Stimulated activated CD4-positive, alpha-beta T cell treated with anti-CD3 and anti-CD28 coated beads, Interleukin-2, amount 100 ng/mL, for 24 hours (primary cell): Measurements from ENCODE around the gene TBCE.
A peak's percentile ranks its signal among the peaks of the same experiment; 100 is the strongest.
"Not testable (repeated sequence)": the region's sequence is repeated elsewhere in the genome, so short reads cannot be mapped to it uniquely, and the experiment has no call there.

Experiments
- DNase-seq, 2 donors: peaks; one replicate each; pipeline ENCODE4 v3.0.0-alpha.2; 2020

Gene TBCE

GRCh38 chr1:235351898-235352297 lies 15.3 kb upstream of the TBCE start:
- DNase-seq, result no peak

GRCh38 chr1:235357485-235358373 lies 9.5 kb upstream of the TBCE start:
- no peak for DNase-seq

- no peak for DNase-seq
Observed at GRCh38 chr1:235358899-235359298, 8.3 kb upstream of the TBCE start.

DNA sequence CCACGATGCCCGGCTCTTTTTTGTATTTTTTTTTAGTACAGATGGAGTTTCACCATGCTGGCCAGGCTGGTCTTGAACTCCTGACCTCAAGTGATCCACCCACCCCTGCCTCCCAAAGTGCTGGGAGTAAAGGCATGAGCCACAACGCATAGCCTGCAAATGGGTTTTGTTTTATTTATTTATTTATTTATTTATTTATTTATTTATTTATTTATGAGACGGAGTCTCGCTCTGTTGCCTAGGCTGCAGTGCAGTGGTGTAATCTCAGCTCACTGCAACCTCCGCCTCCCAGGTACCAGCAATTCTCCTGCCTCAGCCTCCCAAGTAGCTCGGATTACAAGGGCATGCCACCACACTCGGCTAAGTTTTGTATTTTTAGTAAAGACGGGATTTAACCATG lies 3.0 kb upstream of the TBCE start:
- DNase-seq, result not testable (repeated sequence)

DNA sequence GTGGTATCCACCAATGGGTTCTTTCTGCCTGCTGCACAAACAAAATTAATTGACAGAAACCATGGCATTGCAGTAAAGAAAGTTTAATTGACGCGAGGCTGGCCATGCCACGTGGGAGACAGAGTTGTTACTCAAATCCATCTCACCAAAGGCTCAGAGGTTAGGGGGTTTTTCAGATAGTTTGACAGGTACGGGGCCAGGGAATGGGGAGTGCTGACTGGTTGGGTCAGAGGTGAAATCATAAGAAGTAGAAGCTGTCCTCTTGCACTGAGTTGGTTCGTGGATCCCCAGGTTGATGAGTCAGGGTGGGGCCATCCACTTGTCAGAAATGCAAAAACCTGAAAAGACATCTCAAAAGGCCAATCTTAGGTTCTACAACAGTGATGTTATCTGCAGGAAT lies 941 bp upstream of the TBCE start:
- DNase-seq, result peak; percentile 29 to 47

GRCh38 chr1:235368428-235368827 lies 1.2 kb downstream of the TBCE start:
- DNase-seq, result no peak

GRCh38 chr1:235369802-235370201 lies 2.6 kb downstream of the TBCE start:
- no peak for DNase-seq

DNA sequence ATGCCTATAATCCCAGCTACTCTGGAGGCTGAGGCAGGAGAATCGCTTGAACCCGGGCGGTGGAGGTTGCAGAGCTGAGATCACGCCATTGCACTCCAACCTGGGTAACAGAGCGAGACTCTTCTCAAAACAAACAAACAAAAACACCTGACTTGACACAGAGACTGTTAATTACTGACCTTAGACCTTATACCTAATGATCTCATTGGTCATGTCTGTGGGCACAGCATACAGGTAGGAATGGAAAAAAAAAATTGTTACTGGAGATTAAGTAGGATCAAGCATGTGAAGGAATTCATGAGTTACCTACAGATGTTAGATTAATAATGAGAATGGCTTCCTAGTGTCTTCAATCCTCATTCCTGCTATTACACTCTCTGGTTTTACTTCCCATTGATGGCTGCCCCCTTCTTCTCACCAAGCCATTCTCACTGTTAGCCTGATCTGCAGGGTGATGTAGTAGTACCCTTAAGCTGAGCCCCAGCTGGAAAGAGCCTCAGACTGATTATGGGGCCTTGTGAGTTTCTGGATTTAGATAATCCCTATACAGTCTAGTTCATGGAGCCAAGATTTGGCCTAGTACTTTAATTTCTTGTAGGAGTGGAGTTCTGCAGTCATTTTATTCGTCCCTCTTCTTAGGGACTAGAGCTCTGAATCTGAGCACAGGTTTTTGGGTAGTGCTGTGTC lies 8.8 kb downstream of the TBCE start:
- DNase-seq, result no peak

DNA sequence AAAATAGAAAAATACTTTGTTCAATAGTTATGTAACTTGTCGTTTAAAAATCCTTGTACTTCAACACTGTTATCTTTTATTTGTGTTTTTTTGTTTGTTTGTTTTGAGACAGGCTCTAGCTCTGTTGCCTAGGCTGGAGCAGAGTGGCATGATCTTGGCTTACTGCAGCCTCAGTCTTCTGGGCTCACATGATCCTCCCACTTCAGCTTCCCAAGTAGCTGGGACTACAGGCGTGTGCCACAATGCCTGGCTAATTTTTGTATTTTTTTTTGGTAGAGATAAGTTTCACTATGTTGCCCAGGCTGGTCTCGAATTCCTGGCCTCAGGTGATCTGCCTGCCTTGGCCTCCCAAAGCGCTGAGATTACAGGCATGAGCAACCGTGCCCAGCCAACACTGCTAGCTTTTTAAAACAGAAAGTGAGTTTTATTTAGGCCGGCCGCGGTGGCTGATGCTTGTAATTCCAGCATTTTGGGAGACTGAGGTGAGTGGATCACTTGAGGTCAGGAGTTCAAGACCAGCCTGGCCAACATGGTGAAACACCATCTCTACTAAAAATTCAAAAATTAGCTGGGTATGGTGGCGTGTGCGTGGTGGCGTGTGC lies 11.0 kb downstream of the TBCE start:
- not testable (repeated sequence) for DNase-seq

GRCh38 chr1:235381955-235382739 lies 14.9 kb downstream of the TBCE start:
- DNase-seq, result not testable (repeated sequence)

- not testable (repeated sequence) for DNase-seq
Observed at GRCh38 chr1:235385633-235386032, 18.4 kb downstream of the TBCE start.

DNA sequence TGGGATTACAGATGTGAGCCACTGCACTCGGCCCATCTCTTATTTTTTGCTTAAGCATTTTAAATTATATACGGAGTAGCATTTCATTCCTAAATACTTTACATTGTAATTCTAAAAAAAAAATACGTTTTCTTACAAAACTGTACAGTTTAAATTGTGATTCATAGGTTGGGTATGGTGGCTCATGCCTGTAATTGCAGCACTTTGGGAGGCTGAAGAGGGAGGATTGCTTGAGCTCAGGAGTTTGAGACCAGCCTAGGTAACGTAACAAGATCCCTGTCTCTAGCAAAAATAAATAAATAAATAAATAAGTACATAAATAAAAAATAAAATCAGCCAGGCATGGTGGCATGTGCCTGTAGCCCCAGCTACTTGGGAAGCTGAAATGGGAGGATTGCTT lies 24.6 kb downstream of the TBCE start:
- DNase-seq, result no peak

DNA sequence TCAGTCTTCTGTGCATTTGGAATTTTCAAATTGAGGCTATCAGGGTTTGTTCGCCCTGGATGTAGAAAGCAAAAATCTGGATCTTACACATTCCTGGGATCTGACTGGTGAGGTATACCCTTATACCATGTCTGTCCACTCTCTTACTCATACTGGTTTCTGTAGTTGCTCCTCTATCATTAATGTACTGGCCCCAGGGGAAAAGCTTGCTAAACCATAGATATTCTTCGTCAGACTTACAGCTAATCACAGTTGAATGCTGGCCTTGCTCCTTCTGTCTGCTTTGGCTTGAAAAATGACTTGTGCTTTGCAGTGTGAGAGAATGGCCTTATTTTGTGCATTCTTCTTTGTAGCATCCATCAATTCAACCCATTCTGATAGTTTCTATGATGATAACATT lies 30.5 kb downstream of the TBCE start:
- DNase-seq, result no peak

DNA sequence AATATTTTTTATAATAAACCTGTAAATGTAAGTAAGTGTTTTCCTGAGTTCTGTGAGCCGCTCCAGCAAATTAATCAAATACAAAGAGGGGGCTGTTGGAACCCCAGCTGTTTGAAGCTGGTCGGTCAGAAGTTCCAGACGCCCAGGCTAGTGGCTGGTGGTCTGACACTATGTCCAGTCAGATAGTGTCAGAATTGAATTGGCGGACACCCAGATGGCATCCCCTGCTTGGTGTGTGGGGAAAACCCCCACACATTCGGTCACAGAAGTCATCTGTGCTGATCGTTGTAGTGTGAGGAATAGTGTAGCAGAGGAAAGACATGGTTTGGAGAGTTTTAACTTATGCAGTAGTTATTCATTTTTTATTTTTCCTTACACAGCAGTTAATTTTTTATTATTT lies 32.4 kb downstream of the TBCE start:
- no peak for DNase-seq

DNA sequence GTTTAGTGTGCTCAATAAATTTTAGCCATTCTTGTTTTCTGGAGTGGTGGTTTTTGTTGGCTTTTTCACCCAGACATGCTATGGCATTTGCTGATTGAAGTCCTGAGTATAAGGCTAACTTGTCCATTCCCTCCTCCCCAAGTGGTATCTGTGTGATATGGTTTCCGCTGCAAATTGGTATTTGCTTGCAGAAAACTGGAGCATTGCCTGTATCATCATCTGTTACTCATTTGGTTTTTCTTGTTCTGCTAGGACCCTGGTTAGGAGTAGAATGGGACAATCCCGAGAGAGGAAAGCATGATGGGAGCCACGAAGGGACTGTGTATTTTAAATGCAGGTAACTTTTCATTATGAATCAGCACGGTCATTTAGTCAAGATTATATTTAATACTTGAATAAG lies 34.0 kb downstream of the TBCE start:
- DNase-seq, result no peak

DNA sequence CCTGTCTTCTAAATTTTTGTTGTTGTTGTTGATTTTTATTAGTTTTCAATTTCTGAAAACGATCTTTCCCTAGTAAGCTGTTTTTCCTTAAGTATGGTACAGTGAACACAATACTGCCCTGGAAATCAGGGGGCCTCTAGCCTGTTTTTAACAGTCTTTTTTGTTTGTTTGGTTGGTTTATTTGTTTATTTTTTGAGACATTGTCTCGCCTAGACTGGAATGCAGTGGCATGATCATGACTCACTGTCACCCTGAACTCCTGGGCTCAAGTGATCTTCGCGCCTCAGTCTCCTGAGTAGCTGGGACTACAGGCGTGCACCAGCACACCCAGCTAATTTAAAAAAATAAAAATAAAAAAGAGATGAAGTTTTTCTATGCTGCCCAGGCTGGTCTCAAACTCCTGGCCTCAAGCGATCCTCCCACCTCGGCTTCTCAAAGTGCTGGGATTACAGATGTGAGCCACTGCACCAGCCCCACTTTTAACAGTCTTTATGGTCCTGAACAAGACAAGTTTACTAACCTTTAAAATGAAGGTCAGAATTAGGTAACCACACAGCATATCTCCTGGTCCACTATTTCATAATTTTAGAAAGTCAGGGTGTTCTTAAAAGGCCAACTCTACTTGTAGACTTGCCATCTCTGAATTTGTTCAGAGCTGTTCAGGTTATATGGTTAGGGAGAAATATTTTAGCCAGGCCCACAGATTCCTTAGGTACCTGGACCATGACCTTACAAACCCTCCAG lies 35.4 kb downstream of the TBCE start:
- no peak for DNase-seq

DNA sequence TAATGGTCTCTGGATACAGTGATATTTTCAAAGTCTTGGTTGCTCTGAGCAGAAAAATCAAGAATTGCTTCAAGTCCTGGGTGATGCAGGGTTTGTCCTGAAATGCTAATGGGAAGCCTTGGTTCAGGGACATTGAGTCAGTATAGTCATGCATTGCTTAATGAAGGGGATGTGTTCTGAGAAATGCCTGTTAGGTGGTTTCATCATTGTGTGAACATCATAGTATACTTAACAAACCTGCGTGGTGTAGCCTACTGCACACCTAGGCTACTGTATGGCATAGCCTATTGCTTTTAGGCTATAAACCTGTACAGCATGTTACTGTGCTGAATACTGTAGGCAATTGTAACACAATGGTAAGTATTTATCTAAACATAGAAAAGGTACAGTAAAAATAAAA lies 36.4 kb downstream of the TBCE start:
- DNase-seq, result no peak

- DNase-seq, result no peak
Observed at GRCh38 chr1:235404190-235404589, 37.0 kb downstream of the TBCE start.

- DNase-seq, result no peak
Observed at GRCh38 chr1:235407419-235407818, 40.2 kb downstream of the TBCE start.

- DNase-seq, result no peak
Observed at GRCh38 chr1:235408503-235408960, 41.3 kb downstream of the TBCE start.

- DNase-seq, result no peak
Observed at GRCh38 chr1:235409042-235409820, 42.0 kb downstream of the TBCE start.
